Measurements from ENCODE around the gene SH2D1A.
"Not testable (repeated sequence)": the region's sequence is repeated elsewhere in the genome, so short reads cannot be mapped to it uniquely, and the experiment has no call there.

SH2D1A gene

DNA sequence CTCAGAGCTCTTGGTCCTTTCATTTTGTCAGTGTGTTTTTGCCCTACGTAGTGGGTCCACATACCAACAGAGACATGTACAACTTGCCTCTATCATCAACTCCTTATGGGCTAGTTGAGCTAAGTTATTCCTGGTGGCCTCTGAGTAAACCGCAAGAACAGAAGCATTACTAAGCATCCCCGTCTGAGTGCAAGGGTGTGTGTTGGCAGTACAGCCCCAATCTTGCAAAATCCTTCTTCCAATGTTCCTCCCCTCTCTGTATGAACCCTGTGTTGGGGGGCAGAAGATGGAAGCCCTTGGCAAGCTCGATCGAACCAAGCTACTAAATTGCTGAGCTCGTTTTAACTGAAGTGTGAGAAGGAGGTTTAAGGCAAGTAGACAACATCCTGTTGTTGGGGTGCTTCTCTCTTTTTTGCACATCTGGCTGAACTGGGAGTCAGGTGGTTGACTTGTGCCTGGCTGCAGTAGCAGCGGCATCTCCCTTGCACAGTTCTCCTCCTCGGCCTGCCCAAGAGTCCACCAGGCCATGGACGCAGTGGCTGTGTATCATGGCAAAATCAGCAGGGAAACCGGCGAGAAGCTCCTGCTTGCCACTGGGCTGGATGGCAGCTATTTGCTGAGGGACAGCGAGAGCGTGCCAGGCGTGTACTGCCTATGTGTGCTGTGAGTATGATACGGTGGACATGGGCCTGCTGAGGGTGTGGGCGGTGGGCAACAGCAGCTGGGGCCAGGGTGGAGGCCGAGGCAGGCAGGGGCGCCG is at the start of gene SH2D1A:
Gene SH2D1A, plus strand, starts transcription at position 447 of the 760 bp plus-strand sequence. Its CDS starts 80 bp downstream, at position 527.
- no peak for DNase-seq (ENCODE audit: low read depth)

DNA sequence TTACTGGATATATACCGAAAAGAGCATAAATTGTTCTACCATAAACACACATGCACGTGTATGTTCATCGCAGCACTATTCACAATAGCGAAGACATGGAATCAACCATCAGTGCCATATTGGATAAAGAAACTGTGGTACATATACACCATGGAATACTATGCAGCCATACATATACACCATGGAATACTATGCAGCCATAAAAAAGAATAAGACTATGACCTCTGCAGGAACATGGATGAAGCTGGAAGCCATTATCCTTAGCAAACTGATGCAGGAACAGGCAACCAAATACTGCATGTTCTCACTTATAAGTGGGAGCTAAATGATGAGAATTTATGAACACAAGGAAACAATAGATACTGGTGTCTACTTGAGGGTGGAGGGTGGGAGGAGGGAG is 47.0 kb upstream of the SH2D1A start:
- not testable (repeated sequence) for DNase-seq (ENCODE audit: low read depth)

DNA sequence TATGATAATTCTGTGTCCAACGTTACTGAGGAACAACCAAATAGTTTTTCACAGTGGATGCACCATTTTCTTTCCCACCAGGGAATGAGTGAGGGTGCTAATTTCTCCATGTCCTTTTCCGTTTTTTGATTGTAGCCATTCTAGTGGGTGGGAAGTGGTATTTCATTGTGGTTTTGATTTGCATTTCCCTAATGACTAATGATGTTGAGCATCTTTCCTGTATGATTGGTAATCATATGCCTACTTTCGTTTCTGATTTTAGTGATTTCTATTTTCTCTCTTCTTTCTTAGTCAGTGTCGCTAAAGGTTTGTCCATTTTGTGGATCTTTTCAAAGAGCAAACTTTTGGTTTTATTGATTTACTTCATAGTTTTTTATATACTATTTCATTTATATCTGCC is 46.0 kb upstream of the SH2D1A start:
- DNase-seq (ENCODE audit: low read depth): no peak

DNA sequence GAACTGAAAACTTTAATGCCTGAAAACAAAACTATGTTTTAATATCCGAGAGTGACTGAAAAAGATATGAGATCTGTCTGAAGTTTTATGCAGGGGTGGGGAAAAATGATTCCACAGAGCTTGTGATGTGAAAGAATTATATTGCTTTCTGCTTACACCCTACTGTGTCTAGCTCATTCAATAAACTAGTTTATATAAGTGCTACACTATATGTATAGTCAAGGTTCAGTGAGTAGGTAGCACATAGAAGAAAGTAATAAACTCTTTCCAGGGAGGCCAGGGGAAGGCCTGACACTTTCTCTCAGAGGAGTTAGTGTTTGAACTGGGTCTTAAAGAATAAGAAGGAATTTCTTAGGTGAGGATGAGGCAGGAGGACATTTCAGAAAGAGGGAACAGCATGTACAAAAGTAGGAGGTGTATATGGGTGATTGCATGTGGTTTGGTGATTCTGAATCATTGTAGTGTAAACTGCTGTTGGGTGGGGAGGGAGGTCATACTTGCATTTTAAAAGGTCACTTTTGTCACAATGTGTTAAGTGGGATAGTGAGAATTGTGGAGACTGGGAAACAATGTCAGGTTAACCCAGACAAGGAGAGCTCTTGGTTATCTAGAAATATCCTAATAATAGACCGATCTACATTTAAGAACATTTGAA is 39.0 kb upstream of the SH2D1A start:
- no peak for DNase-seq (ENCODE audit: low read depth)

GRCh38 chrX:124325732-124326131 is 20.6 kb upstream of the SH2D1A start:
- DNase-seq (ENCODE audit: low read depth): no peak

DNA sequence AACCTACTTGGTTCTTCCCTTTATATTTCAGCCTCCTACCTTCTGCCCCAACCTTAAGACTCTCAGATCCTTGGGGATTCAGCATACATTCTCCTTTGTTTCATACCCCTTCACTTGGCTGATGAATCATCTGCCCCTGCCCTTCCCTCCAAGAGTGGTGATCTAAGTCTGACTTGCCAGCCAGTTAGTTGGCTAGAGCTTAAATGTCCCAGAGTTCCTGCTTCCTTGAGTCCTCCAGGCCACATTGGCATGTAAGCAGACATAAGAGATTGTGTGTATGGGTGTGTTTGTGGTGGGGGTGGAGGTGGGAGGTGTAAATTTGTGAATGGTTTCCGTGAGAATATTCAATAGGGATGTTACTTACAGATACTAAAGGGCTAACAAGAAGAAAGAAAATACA is 17.6 kb upstream of the SH2D1A start:
- no peak for DNase-seq (ENCODE audit: low read depth)

DNA sequence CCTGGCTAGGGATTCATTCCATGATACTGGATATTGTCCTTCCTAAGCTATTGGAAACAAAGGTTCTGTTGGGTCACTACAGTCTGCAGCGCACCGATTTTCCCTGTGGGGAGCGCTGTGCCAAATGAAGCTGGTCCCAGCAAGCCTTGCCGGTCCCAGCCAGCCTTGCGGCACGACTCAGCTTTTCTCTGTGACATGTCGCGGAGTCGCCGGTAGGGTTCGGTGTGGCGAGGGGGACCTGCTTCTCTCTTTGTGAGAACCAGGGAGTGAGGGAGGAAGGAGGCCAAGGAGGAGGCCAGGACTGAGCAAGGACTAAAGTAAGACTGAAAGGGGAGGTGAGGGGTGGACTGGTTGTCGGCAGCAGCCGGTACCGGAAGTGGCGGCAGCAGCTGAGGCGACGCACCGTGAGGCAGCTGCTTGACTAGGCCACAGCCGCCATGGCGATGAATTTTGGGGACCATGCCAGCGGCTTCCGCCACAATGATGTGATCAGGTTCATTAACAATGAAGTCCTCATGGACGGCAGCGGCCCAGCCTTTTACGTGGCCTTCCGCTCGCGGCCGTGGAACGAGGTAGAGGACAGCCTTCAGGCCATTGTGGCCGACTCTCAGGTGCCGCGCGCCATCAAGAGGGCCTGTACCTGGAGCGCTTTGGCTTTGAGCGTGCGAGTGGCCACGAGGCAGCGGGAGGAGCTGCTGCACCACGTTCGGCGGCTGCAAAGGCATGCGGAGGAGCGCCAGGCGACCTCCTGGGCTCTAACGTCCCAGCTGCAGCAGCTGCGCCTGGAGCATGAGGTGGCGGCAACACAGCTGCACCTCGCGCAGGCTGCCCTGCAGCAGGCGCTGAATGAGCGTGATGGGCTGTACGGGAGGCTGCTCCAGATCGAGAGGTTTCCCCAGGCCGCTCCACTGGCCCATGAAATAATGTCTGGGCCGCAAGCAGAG is 13.6 kb upstream of the SH2D1A start, which contains the start of gene TEX13D:
Gene TEX13D, plus strand, starts transcription at position 180 of the 944 bp plus-strand sequence. Its CDS starts 258 bp downstream, at position 438.
- DNase-seq (ENCODE audit: low read depth): no peak

DNA sequence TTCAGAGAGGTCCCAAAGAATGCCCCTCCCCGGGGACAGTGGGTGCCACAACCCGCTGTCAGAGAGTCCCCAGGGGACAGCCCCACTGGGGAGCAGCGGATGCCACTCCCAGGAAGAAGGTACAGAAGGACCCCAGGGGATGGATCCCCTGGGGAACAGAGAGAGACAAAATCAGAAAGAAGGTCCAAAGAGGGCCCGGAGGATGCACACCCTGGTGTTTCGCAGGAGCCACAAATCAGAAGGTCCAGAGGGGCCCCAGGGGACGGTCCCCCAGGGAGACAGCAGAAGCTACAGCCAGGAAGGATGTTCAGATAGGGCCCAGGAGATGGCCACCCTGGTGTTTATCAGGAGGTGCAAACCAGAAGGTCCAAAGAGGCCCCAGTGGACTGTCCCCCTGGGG is 12.5 kb upstream of the SH2D1A start:
- no peak for DNase-seq (ENCODE audit: low read depth)

- DNase-seq (ENCODE audit: low read depth): not testable (repeated sequence)
Observed at GRCh38 chrX:124334555-124334954, 11.8 kb upstream of the SH2D1A start.

DNA sequence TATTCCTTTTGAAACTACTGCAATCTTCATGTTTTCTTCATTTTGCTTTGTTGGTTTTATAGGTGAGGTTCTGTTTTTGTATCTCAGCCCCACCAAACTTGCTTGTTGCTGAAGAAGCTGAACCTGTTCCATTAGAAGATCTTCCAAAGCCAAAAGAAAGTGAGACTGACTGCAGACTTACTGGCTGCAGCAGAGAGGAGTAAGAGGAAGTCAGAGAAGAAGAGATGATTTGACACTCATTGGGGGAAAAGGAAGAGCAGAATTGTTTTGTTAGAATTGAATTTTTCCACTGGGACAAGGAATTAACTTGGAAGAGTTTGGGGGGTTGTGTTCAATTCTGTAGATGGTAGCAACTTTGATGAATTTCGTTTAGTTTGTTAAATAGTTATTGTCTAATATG is 10.8 kb upstream of the SH2D1A start:
- DNase-seq (ENCODE audit: low read depth): no peak

- no peak for DNase-seq (ENCODE audit: low read depth)
Observed at GRCh38 chrX:124337916-124338315, 8.4 kb upstream of the SH2D1A start.

DNA sequence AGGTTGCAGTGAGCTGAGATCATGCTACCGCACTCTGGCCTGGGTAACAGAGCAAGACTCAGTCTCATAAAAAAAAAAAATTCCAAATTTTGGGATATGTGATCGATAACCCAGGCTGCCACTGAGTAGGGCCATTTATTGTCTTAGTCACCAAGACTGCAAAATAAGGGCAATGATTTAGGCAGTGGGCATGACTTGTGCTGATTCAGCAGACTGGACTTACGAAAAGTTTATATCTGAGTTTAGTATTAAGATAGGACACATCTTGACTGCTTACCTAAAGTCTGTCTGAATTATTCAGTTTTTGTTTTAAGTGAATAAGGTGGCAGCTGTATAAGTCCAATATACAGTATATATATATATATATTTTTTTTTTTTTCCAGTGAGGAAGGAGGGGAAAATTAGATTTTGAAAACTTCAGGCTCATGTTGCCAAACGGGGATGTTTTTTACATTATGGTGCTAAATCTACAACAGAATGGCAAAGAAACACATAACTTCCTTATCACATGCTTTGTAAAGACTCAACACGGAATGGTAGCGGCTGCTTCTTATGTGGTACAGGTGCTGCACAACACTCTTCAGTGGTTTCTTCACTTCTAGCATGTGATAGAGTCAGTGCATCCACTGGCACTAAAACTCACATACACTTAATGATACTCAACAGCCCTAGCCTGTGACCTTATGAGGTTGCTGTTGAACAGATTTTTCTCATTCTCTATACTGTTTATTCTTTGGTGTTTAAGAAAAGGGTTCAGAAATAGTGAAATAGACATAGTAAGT is 7.4 kb upstream of the SH2D1A start:
- DNase-seq (ENCODE audit: low read depth): no peak

- no peak for DNase-seq (ENCODE audit: low read depth)
Observed at GRCh38 chrX:124341396-124342132, 4.8 kb upstream of the SH2D1A start.

- no peak for DNase-seq (ENCODE audit: low read depth)
Observed at GRCh38 chrX:124342174-124342867, 4.0 kb upstream of the SH2D1A start.

DNA sequence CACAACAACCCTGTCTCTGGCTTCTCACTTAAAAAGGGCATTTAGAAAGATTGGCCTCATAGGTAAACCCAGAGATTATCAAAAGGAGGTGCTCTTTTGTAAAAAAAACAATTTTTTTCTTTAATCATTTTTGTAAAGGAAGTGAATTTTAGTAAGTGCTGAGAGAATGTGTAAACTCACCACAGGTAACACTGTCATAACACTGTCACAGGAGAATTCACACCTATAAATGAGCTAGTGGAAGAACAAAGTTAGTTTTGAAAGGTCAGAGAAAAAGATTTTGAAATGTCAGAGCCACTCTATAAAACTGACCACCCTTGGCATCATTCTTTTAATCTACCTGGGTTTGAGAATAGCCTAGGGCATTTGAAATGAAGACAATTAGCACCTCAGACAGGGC is 3.3 kb upstream of the SH2D1A start:
- DNase-seq (ENCODE audit: low read depth): no peak

GRCh38 chrX:124344246-124344645 is 2.1 kb upstream of the SH2D1A start:
- DNase-seq (ENCODE audit: low read depth): no peak

DNA sequence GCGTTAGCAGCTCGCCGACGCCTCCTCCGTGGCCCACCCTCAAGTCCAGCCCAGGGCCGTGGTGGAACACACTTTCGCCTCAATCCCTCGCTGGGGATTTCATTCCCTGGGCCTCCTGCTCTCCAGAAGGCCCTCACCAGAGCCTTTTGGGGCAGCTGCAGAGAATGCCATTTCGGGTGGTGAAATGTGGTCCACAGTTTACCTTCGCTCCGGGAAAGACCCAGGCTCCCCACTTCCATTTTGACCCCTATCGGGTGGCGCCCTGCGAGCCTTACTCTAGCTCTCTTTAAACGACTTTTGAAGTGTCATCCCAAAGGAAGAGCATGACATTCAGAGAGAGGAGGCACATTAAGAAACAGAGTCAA is 496 bp downstream of the SH2D1A start:
- DNase-seq (ENCODE audit: low read depth): no peak

DNA sequence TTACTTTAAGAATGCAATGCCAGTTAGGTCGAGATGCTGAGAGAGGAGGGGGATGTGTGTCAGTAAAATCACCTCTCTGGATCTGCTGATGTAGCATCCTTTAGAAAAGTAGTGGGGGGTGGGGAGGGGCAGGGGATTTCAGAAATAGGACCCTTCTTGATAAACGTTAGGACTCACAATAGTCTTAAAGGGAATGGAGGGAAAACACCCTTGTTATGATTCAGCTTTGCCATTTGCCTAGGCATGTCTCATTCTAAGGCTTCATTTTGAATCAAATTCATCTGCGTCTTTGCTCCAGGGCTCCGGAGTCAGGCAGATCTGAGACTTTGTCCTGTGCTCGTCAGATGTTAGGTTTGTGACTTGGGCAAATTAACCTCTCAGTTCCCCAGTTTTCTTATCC is 879 bp downstream of the SH2D1A start:
- DNase-seq (ENCODE audit: low read depth): no peak

DNA sequence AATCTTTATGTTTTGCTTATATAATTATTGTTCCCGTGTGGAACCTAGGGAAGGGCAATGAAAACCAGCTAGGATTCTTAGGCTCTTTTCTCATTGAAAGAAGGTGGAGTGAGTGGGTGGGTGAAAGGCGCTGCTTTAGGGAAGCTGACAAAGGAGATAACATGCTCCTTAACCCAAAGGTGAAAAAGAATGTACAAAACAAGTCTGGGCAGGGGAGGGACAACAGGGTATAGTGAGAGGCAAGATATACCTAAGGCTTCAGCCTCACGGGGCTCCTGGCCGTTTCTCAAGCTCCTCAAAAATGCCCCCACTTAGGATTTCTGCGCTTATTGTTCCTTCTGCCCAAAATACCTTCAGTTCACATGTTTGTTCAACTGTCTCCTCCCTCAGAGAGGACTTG is 1.8 kb downstream of the SH2D1A start:
- DNase-seq (ENCODE audit: low read depth): no peak

DNA sequence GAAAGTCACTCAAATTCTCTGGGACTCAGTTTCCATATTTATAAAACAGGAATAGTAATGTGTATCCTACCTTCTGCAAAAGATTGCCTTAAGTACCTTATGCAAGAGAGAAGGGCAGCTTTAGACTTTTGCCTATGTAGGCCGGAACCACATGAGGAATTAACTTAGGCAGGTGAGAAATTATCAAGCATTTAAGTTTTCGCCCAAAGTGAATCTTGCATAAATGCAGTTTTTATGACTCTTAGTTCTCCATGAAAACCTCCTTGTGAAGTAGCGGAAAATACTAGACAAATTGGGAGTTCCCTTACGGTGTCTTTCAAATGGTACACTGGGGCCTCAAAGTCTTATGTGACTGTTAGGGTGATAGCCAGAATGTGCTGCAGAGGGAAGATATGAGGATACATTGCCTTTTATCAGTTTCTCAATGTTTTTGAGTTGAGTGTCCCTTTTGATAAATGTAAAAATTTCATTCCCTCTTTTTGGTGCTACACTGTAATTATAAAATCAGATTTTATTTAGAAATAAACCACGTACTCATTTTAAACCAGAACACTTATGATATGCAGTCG is 2.6 kb downstream of the SH2D1A start:
- no peak for DNase-seq (ENCODE audit: low read depth)
